Parathyroid adenoma (tissue), 2 donors: Measurements from ENCODE around the gene CD200R1L.

Experiments used
- H2AFZ ChIP-seq: fragments of 300-600 bp; sonication (generic); one replicate; pipeline ENCODE4 v1.7.0; 2017; ENCODE audit warnings: antibody characterized with exemption, mild to moderate bottlenecking
- H3K27ac ChIP-seq: fragments of 300-600 bp; sonication (generic); one replicate; pipeline ENCODE4 v1.7.0; 2017
- H3K27me3 ChIP-seq: fragments of 300-600 bp; sonication (generic); one replicate; pipeline ENCODE4 v1.7.0; 2017; ENCODE audit warnings: low read length; ENCODE audit not compliant: control insufficient read depth, insufficient read depth
- H3K36me3 ChIP-seq: fragments of 300-600 bp; sonication (generic); one replicate; pipeline ENCODE4 v1.7.0; 2017; ENCODE audit warnings: low read length; ENCODE audit not compliant: control insufficient read depth, insufficient read depth
- H3K4me1 ChIP-seq: fragments of 300-600 bp; sonication (generic); one replicate; pipeline ENCODE4 v1.7.0; 2017; ENCODE audit warnings: control low read depth
- H3K4me2 ChIP-seq: fragments of 300-600 bp; sonication (generic); one replicate; pipeline ENCODE4 v1.7.0; 2017; ENCODE audit warnings: low read length
- H3K4me3 ChIP-seq: fragments of 300-600 bp; sonication (generic); one replicate; pipeline ENCODE4 v1.7.0; 2017; ENCODE audit warnings: low read depth, low read length
- H3K79me2 ChIP-seq: fragments of 300-600 bp; sonication (generic); one replicate; pipeline ENCODE4 v1.7.0; 2017; ENCODE audit warnings: control low read depth
- H3K9ac ChIP-seq: fragments of 300-600 bp; sonication (generic); one replicate; pipeline ENCODE4 v1.7.0; 2017; ENCODE audit warnings: mild to moderate bottlenecking
- H3K9me3 ChIP-seq: fragments of 300-600 bp; sonication (generic); one replicate; pipeline ENCODE4 v1.7.0; 2017; ENCODE audit warnings: low read length; ENCODE audit not compliant: control insufficient read depth
- CTCF ChIP-seq: fragments of 300-600 bp; sonication (generic); IDR thresholded peaks from one replicate; pipeline ENCODE4 v1.7.0; 2017; ENCODE audit warnings: antibody characterized with exemption, mild to moderate bottlenecking
- donor health status: primary hyperparathyroidism.

Gene CD200R1L

GRCh38 chr3:112846764-112847163, at the start of gene CD200R1L:
Gene CD200R1L (minus strand): TSS chr3:112846864. CDS start chr3:112829367, 17,497 bp downstream.
- H3K79me2 ChIP-seq: no peaks in the 10 kb centered on the region
- H3K36me3 ChIP-seq: no peaks in the 10 kb centered on the region
- no peaks in the 10 kb centered on the region for H3K9me3 ChIP-seq
- no peak within 1 kb of the TSS for H3K4me2 ChIP-seq
- no peak within 1 kb of the TSS for H2AFZ ChIP-seq
- H3K4me1 ChIP-seq: no peaks in the 10 kb centered on the region
- H3K27me3 ChIP-seq: no peaks in the 10 kb centered on the region
- no peak for TF ChIP-seq CTCF
- H3K9ac ChIP-seq: no peak within 1 kb of the TSS
- no peak within 1 kb of the TSS for H3K27ac ChIP-seq
- no peak within 1 kb of the TSS for H3K4me3 ChIP-seq

- Histone ChIP-seq H3K4me1 (no peaks in the 10 kb centered on the region), H3K27me3 (no peaks in the 10 kb centered on the region), H3K9ac (no peak overlapping the region), H3K79me2 (no peaks in the 10 kb centered on the region), H3K4me3 (no peak overlapping the region), H3K36me3 (no peaks in the 10 kb centered on the region), H3K9me3 (no peaks in the 10 kb centered on the region), H3K27ac (no peak overlapping the region), H2AFZ (no peak overlapping the region), H3K4me2 (no peak overlapping the region)
- TF ChIP-seq CTCF: no peak
These were observed 47.6 kb upstream of the CD200R1L start for GRCh38 chr3:112894258-112894657.

DNA sequence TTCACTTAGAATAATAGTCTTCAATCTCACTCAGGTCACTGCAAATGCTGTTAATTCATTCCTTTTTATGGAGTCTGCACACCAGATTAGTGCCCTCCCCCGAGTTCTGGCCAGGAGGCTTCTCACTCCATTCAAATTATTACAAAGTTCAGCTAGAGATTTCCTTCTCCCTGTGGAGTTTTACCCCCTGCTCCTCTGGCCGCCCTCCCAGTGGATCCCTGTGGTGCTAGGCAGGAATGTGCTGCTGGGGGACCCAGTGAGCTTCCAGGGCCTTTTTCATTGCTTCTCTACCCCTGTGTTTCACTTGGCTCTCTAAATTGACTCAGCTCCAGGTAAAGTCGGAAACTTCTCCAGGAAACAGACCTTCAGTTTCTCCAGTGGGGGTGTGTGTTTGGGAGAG, 42.7 kb upstream of the CD200R1L start:
- Histone ChIP-seq H3K9me3 (no peaks in the 10 kb centered on the region), H3K79me2 (no peaks in the 10 kb centered on the region), H3K27me3 (no peaks in the 10 kb centered on the region), H3K4me2 (no peak overlapping the region), H3K27ac (no peak overlapping the region), H3K4me1 (no peaks in the 10 kb centered on the region), H3K4me3 (no peak overlapping the region), H3K9ac (no peak overlapping the region), H3K36me3 (no peaks in the 10 kb centered on the region), H2AFZ (no peak overlapping the region)
- TF ChIP-seq CTCF: no peak

DNA sequence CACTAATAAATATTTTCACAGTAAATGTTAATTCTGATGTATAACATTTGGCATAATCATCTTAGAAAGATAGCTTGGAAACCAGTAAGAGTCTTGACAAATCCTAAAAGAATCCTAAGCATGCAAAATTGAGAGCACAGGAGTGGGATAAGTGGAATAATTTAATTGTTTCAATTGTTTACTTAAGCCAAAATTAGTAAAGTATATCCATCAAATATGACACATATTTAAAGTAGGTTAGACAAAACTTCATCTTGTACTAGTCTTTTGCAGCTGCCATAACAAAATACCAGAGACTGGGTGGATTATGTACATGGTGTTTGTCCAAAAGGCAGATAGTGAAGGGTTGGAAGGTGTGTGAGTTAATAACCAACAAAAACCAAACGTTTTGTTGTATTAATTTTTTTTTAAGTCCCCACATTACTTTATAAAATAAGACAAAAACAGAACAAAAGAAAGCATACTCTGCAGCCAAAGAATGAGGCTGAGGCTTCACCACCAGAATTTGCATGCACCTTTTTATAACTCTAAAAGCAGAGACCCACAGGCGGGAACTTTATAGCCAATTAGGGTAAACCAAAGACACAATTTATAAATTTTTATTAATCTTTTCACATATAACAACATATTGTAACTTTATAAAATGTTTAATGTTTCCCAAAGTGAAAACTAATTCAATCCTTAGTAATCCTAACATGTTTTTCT, 41.9 kb upstream of the CD200R1L start:
- H2AFZ ChIP-seq: no peak overlapping the region
- H3K4me1 ChIP-seq: no peaks in the 10 kb centered on the region
- H3K36me3 ChIP-seq: no peaks in the 10 kb centered on the region
- no peak overlapping the region for H3K4me3 ChIP-seq
- H3K9me3 ChIP-seq: no peaks in the 10 kb centered on the region
- H3K27me3 ChIP-seq: no peaks in the 10 kb centered on the region
- no peak for TF ChIP-seq CTCF
- H3K79me2 ChIP-seq: no peaks in the 10 kb centered on the region
- H3K9ac ChIP-seq: no peak overlapping the region
- no peak overlapping the region for H3K4me2 ChIP-seq
- no peak overlapping the region for H3K27ac ChIP-seq

DNA sequence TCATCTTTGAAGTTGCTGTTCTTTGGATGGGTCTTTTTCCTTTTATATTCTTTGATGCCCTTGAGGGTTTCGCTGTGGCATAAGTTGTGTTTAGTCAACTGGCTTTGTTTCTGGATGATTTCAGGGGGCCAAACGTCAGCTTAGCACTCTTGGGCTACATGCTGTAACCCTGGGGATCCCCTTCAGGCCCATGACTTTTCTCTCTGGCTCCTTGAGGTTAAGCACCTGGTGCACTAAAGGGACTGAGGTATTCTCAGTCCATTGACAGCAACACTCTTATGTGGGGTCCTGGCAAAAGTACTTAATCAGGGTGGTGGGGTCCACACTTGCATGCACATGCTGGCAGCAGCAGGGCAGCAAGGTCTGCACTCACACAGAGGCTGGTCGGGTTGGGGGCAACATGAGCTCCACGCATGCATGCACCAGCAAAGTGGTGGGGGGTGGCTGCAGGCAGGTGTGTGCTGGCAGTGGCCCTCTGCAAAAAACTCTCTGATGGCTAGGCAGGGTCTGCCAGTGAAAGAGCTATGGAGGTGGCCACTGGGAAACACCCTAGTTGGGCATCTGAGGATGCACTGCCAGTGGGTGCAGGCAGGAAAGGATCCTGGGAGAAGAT, 38.1 kb upstream of the CD200R1L start:
- H3K27ac ChIP-seq: no peak overlapping the region
- TF ChIP-seq CTCF: no peak
- no peak overlapping the region for H3K4me2 ChIP-seq
- H3K27me3 ChIP-seq: no peaks in the 10 kb centered on the region
- no peak overlapping the region for H2AFZ ChIP-seq
- H3K4me3 ChIP-seq: no peak overlapping the region
- H3K9me3 ChIP-seq: no peaks in the 10 kb centered on the region
- no peaks in the 10 kb centered on the region for H3K4me1 ChIP-seq
- H3K79me2 ChIP-seq: no peaks in the 10 kb centered on the region
- H3K9ac ChIP-seq: no peak overlapping the region
- no peaks in the 10 kb centered on the region for H3K36me3 ChIP-seq
